ENCODE results near the gene OR5AN1.

GRCh38 chr11:59335001-59335400 lies 23.7 kb upstream of the OR5AN1 start:
- TF ChIP-seq CTCF (IDR thresholded peaks at IDR 0.05; ENCODE audit: insufficient read depth, low read depth, low read length) (no peak), EZH2 (IDR thresholded peaks at IDR 0.05; ENCODE audit: insufficient read depth, low read length) (no peak)
